ENCODE results near the gene USP15.

Gene USP15

DNA sequence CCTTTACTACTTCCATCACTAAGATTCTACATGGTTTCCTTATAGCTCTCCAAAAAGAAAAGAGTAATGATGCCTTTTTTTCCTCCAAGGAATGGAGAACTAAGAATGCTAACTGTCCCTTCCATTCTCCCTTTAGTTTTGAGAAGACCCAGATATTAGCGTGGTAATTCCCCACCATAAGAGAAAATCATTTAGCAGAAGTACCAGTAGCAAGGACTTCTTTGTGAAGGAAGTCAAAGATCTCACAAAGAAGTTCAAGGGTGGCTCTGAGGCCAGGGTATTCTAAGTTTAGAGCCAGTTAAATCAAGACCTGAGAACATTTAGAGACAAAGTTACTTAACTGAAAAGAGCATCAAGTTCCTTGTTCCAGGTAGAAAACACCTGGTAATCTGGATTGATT is 7.3 kb downstream of the USP15 start:
- Histone ChIP-seq H3K27ac (ENCODE audit: low read length) (peak overlapping the region; percentile 2; the same call in 1 of the 2 replicates), H3K4me3 (ENCODE audit: low read depth in 1 of 2, low read length in 2 of 2) (no peak overlapping the region), H3K4me1 (ENCODE audit: insufficient read depth, low read length) (peaks cover 64% of the 10 kb centered on the region), H3K36me3 (ENCODE audit: insufficient read depth, low read length) (peaks cover 2% of the 10 kb centered on the region; the same call in 1 of the 2 replicates), H3K9ac (ENCODE audit: low read depth, low read length) (no peak overlapping the region), H3K79me2 (ENCODE audit: insufficient read depth, low read length) (peaks cover 100% of the 10 kb centered on the region), H4K20me1 (ENCODE audit: insufficient read depth, low read length) (peaks cover 89% of the 10 kb centered on the region), H3K27me3 (ENCODE audit: insufficient read depth, low read length, poor library complexity) (no peaks in the 10 kb centered on the region), H3K9me3 (ENCODE audit: insufficient read depth, low read length, severe bottlenecking) (no peaks in the 10 kb centered on the region), H3K4me2 (ENCODE audit: insufficient read depth, low read length) (0 out of 2 replicates have a peak overlapping the region, but pooled peaks have one; percentile 10), H2AFZ (ENCODE audit: low read depth, low read length) (no peak overlapping the region)
- ATAC-seq (ENCODE audit: insufficient read depth, low read depth) (no peak), DNase-seq (no peak)
- TF ChIP-seq, protein P1, sequence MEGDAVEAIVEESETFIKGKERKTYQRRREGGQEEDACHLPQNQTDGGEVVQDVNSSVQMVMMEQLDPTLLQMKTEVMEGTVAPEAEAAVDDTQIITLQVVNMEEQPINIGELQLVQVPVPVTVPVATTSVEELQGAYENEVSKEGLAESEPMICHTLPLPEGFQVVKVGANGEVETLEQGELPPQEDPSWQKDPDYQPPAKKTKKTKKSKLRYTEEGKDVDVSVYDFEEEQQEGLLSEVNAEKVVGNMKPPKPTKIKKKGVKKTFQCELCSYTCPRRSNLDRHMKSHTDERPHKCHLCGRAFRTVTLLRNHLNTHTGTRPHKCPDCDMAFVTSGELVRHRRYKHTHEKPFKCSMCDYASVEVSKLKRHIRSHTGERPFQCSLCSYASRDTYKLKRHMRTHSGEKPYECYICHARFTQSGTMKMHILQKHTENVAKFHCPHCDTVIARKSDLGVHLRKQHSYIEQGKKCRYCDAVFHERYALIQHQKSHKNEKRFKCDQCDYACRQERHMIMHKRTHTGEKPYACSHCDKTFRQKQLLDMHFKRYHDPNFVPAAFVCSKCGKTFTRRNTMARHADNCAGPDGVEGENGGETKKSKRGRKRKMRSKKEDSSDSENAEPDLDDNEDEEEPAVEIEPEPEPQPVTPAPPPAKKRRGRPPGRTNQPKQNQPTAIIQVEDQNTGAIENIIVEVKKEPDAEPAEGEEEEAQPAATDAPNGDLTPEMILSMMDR (IDR thresholded peaks at IDR 0.05; ENCODE audit: borderline replicate concordance, extremely low read depth, low read length, poor library complexity, severe bottlenecking): no peak
- TF ChIP-seq EZH2 (IDR thresholded peaks at IDR 0.05; ENCODE audit: borderline replicate concordance, low read depth, low read length, severe bottlenecking): no peak

DNA sequence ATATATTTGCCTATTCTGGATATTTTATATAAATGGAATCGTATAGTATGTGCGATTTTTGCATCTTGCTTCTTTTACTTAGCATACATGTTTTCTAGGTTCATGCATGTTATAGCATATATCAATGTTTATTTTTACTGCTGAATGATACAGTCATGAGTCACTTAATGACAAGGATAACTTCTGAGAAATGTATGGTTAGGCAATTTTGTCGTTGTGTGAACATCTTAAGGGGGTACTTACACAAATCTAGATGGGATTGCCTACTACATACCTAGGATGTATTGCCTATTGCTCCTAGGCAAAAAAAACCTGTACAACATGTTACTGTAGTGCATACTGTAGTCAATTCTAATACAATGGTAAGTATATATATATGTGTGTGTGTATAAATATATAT is 8.8 kb downstream of the USP15 start:
- Histone ChIP-seq H2AFZ (ENCODE audit: low read depth, low read length) (no peak overlapping the region), H3K36me3 (ENCODE audit: insufficient read depth, low read length) (no peaks in the 10 kb centered on the region), H3K4me2 (ENCODE audit: insufficient read depth, low read length) (peak overlapping the region; percentile 15; the same call in 1 of the 2 replicates), H3K79me2 (ENCODE audit: insufficient read depth, low read length) (peaks cover 100% of the 10 kb centered on the region), H3K27me3 (ENCODE audit: insufficient read depth, low read length, poor library complexity) (no peaks in the 10 kb centered on the region), H3K9ac (ENCODE audit: low read depth, low read length) (no peak overlapping the region), H3K4me3 (ENCODE audit: low read depth in 1 of 2, low read length in 2 of 2) (no peak overlapping the region), H3K4me1 (ENCODE audit: insufficient read depth, low read length) (peaks cover 50% of the 10 kb centered on the region), H4K20me1 (ENCODE audit: insufficient read depth, low read length) (peaks cover 92% of the 10 kb centered on the region), H3K27ac (ENCODE audit: low read length) (no peak overlapping the region), H3K9me3 (ENCODE audit: insufficient read depth, low read length, severe bottlenecking) (no peaks in the 10 kb centered on the region)
- ATAC-seq (ENCODE audit: insufficient read depth, low read depth) (no peak), DNase-seq (no peak)
- TF ChIP-seq EZH2 (IDR thresholded peaks at IDR 0.05; ENCODE audit: borderline replicate concordance, low read depth, low read length, severe bottlenecking): no peak

DNA sequence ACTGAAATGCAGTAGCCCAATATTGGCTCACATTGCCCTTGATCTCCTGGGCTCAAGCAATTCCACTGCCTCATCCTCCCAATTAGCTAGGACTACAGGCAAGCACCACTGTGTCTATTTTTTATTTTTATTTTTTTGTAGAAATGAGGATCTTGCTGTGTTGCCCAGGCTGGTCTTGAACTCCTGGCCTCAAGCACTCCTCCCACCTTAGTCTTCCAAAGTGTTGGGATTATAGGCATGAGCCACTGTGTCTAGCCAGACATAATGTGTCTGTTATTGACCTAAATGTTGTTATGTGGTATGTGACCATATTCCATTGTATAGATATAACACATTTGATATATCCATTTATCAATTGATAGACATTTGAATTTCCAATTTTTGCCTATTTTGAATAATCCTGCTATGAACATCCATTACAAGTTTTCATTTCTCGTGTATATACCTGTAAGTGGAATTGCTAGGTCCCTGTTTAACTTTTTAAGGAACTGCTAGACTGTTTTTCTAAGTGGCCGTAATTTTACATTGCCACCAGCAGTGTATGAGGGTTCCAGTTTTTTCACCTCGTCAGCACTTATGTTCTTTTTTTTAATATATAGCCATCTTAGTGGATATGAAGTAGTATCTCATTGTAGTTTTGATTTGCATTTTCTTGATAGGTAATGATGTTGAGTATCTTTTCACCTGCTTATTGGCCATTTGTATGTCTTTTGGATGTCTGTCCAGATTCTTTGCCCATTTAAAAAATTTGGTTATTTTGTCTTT is 9.4 kb downstream of the USP15 start:
- H3K4me3 ChIP-seq (ENCODE audit: low read depth in 1 of 2, low read length in 2 of 2): no peak overlapping the region
- TF ChIP-seq, protein P1 (IDR thresholded peaks at IDR 0.05; ENCODE audit: borderline replicate concordance, extremely low read depth, low read length, poor library complexity, severe bottlenecking): no peak
- TF ChIP-seq EZH2 (IDR thresholded peaks at IDR 0.05; ENCODE audit: borderline replicate concordance, low read depth, low read length, severe bottlenecking): no peak
- H3K9ac ChIP-seq (ENCODE audit: low read depth, low read length): no peak overlapping the region
- ATAC-seq (ENCODE audit: insufficient read depth, low read depth) (no peak), DNase-seq (no peak)
- no peak overlapping the region for H3K27ac ChIP-seq (ENCODE audit: low read length)
- H3K79me2 ChIP-seq (ENCODE audit: insufficient read depth, low read length): peaks cover 100% of the 10 kb centered on the region
- no peak overlapping the region for H2AFZ ChIP-seq (ENCODE audit: low read depth, low read length)
- H3K4me2 ChIP-seq (ENCODE audit: insufficient read depth, low read length): no peak overlapping the region
- peaks cover 43% of the 10 kb centered on the region for H3K4me1 ChIP-seq (ENCODE audit: insufficient read depth, low read length)
- H3K36me3 ChIP-seq (ENCODE audit: insufficient read depth, low read length): no peaks in the 10 kb centered on the region
- no peaks in the 10 kb centered on the region for H3K27me3 ChIP-seq (ENCODE audit: insufficient read depth, low read length, poor library complexity)
- H3K9me3 ChIP-seq (ENCODE audit: insufficient read depth, low read length, severe bottlenecking): no peaks in the 10 kb centered on the region
- H4K20me1 ChIP-seq (ENCODE audit: insufficient read depth, low read length): peaks cover 94% of the 10 kb centered on the region

DNA sequence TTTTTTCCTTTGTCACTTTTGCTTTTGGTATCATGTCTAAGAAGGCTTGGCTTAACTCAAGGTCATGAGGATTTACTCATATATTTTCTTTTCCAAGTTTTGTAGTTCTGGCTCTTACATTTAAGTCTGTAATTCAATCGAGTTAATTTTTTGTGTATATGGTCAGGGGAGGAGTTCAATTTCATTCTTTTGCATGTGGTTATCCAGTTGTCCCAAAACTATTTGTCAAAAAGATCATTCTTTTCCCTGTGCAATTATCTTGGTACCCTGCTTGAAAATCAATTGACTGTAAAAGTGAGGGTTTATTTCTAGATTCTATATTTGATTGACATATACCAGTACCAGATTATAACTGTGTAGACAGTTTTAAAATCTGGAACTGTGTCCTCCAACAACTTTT is 10.2 kb downstream of the USP15 start:
- H3K4me3 ChIP-seq (ENCODE audit: low read depth in 1 of 2, low read length in 2 of 2): no peak overlapping the region
- ATAC-seq (ENCODE audit: insufficient read depth, low read depth): no peak

More for the DNA sequence above, 10.2 kb downstream of the USP15 start:
- DNase-seq: no peak
- Histone ChIP-seq H3K9ac (ENCODE audit: low read depth, low read length) (no peak overlapping the region), H3K27ac (ENCODE audit: low read length) (no peak overlapping the region), H3K27me3 (ENCODE audit: insufficient read depth, low read length, poor library complexity) (no peaks in the 10 kb centered on the region), H3K4me2 (ENCODE audit: insufficient read depth, low read length) (no peak overlapping the region; the same call in 1 of the 2 replicates), H3K4me1 (ENCODE audit: insufficient read depth, low read length) (peaks cover 39% of the 10 kb centered on the region), H3K36me3 (ENCODE audit: insufficient read depth, low read length) (no peaks in the 10 kb centered on the region), H4K20me1 (ENCODE audit: insufficient read depth, low read length) (peaks cover 94% of the 10 kb centered on the region), H2AFZ (ENCODE audit: low read depth, low read length) (no peak overlapping the region), H3K9me3 (ENCODE audit: insufficient read depth, low read length, severe bottlenecking) (no peaks in the 10 kb centered on the region), H3K79me2 (ENCODE audit: insufficient read depth, low read length) (peaks cover 100% of the 10 kb centered on the region)
- TF ChIP-seq, protein P1 (IDR thresholded peaks at IDR 0.05; ENCODE audit: borderline replicate concordance, extremely low read depth, low read length, poor library complexity, severe bottlenecking): no peak
- TF ChIP-seq EZH2 (IDR thresholded peaks at IDR 0.05; ENCODE audit: borderline replicate concordance, low read depth, low read length, severe bottlenecking): no peak

All from DND-41 (cell line).